ENCODE measurements around the gene SAT2. TPM values are rescaled to one million over a fixed set of nuclear protein-coding genes. Genes with fewer than 3 reads are reported as not detected.

Gene SAT2
- 10 to 100 TPM; 56.0 to 78.5 TPM for total RNA-seq

GRCh38 chr17:7627250-7628121 is at the start of gene SAT2:
Gene SAT2, minus strand, starts transcription at chr17:7627821. Its CDS starts 186 bp downstream, at chr17:7627635.
- H3K9me3 ChIP-seq = no peaks in the 10 kb centered on the region
- peak within 1 kb of the TSS; percentile 97 to 98 for H3K27ac ChIP-seq
- no peaks in the 10 kb centered on the region for H3K36me3 ChIP-seq
- DNase-seq (ENCODE audit: low spot score) = peak; percentile 97
- H3K27me3 ChIP-seq = no peaks in the 10 kb centered on the region
- peak within 1 kb of the TSS; percentile 78 to 81 for H3K4me3 ChIP-seq
- no peak for TF ChIP-seq CTCF (IDR thresholded peaks at IDR 0.05)
- peaks cover 0 to 24% of the 10 kb centered on the region in 2 donors for H3K4me1 ChIP-seq

- DNase-seq (ENCODE audit: low spot score) = no peak
- no peak overlapping the region for H3K4me3 ChIP-seq
- no peaks in the 10 kb centered on the region for H3K4me1 ChIP-seq
- H3K27ac ChIP-seq = no peak overlapping the region
- H3K27me3 ChIP-seq = no peaks in the 10 kb centered on the region
- no peak for TF ChIP-seq CTCF (IDR thresholded peaks at IDR 0.05)
- H3K9me3 ChIP-seq = peaks cover 0 to 6% of the 10 kb centered on the region in 2 donors
- peaks cover 42% of the 10 kb centered on the region for H3K36me3 ChIP-seq
These were observed 48.9 kb upstream of the SAT2 start for GRCh38 chr17:7676533-7676932.

GRCh38 chr17:7674934-7675333 is 47.3 kb upstream of the SAT2 start:
- Histone ChIP-seq H3K27ac (no peak overlapping the region), H3K4me3 (no peak overlapping the region), H3K4me1 (no peaks in the 10 kb centered on the region), H3K27me3 (no peaks in the 10 kb centered on the region), H3K36me3 (peaks cover 57% of the 10 kb centered on the region), H3K9me3 (peaks cover 0 to 6% of the 10 kb centered on the region in 2 donors)
- DNase-seq (ENCODE audit: low spot score) = no peak
- no peak for TF ChIP-seq CTCF (IDR thresholded peaks at IDR 0.05)

- peaks cover 65% of the 10 kb centered on the region for H3K36me3 ChIP-seq
- H3K4me1 ChIP-seq = no peaks in the 10 kb centered on the region
- DNase-seq (ENCODE audit: low spot score) = no peak
- no peak overlapping the region for H3K27ac ChIP-seq
- H3K9me3 ChIP-seq = peaks cover 0 to 6% of the 10 kb centered on the region in 2 donors
- no peak overlapping the region for H3K4me3 ChIP-seq
- TF ChIP-seq CTCF (IDR thresholded peaks at IDR 0.05) = no peak
- no peaks in the 10 kb centered on the region for H3K27me3 ChIP-seq
These were observed 45.6 kb upstream of the SAT2 start for GRCh38 chr17:7673239-7673638.

- no peaks in the 10 kb centered on the region for H3K27me3 ChIP-seq
- peaks cover 40% of the 10 kb centered on the region for H3K36me3 ChIP-seq
- H3K9me3 ChIP-seq = peaks cover 0 to 5% of the 10 kb centered on the region in 2 donors
- DNase-seq (ENCODE audit: low spot score) = no peak
- H3K4me1 ChIP-seq = no peaks in the 10 kb centered on the region
- no peak overlapping the region for H3K27ac ChIP-seq
- no peak for TF ChIP-seq CTCF (IDR thresholded peaks at IDR 0.05)
- no peak overlapping the region for H3K4me3 ChIP-seq
These were observed 40.9 kb upstream of the SAT2 start for GRCh38 chr17:7668482-7668881.

Data from right atrium auricular region (tissue), 2 donors.